ENCODE measurements around the gene SLCO3A1. TPM values are rescaled to one million over a fixed set of nuclear protein-coding genes. Genes with fewer than 3 reads are reported as not detected.

SLCO3A1 gene
- 17.5 to 25.9 TPM (median 23.7 TPM) in 5 replicates for total RNA-seq (2022; extraction: Qiagen RNA extraction)

GRCh38 chr15:91853511-91853947, at the start of gene SLCO3A1:
Gene SLCO3A1, plus strand, starts transcription at chr15:91853708.

Measured in A549 treated with dexamethasone at 1 μM for 4 hours (cell line).